HG02970 (cell line): ENCODE measurements around the gene ZC3H13.

Experiments used
- ATAC-seq: cut with Tn5 transposase; IDR thresholded peaks from one replicate; pipeline ENCODE4 v1.9.1; 2021; ENCODE audit warnings: mild to moderate bottlenecking, moderate library complexity, moderate number of reproducible peaks; ENCODE audit not compliant: unreplicated experiment, low FRiP score

Gene ZC3H13

GRCh38 chr13:46052319-46053161 is at the start of gene ZC3H13:
Gene ZC3H13, minus strand, starts transcription at chr13:46052746. Its CDS starts 7,239 bp downstream, at chr13:46045507.
- peak; percentile 96 for ATAC-seq

GRCh38 chr13:46102255-46102605 is 49.7 kb upstream of the ZC3H13 start:
- ATAC-seq, result no peak

GRCh38 chr13:46101484-46102254 is 49.1 kb upstream of the ZC3H13 start:
- ATAC-seq, result no peak

GRCh38 chr13:46101002-46101401 is 48.5 kb upstream of the ZC3H13 start:
- ATAC-seq, result no peak

GRCh38 chr13:46100191-46100815 is 47.8 kb upstream of the ZC3H13 start:
- ATAC-seq, result no peak

- no peak for ATAC-seq
Observed at GRCh38 chr13:46097663-46098062, 45.1 kb upstream of the ZC3H13 start.

- no peak for ATAC-seq
Observed at GRCh38 chr13:46097015-46097414, 44.5 kb upstream of the ZC3H13 start.

GRCh38 chr13:46094478-46094877 is 41.9 kb upstream of the ZC3H13 start:
- no peak for ATAC-seq

GRCh38 chr13:46088821-46089562 is 36.4 kb upstream of the ZC3H13 start:
- no peak for ATAC-seq

- no peak for ATAC-seq
Observed at GRCh38 chr13:46087481-46087880, 34.9 kb upstream of the ZC3H13 start.

GRCh38 chr13:46086985-46087384 is 34.4 kb upstream of the ZC3H13 start:
- no peak for ATAC-seq

- no peak for ATAC-seq
Observed at GRCh38 chr13:46086421-46086922, 33.9 kb upstream of the ZC3H13 start.

- no peak for ATAC-seq
Observed at GRCh38 chr13:46085737-46086136, 33.2 kb upstream of the ZC3H13 start.

- no peak for ATAC-seq
Observed at GRCh38 chr13:46082324-46082723, 29.8 kb upstream of the ZC3H13 start.

GRCh38 chr13:46079770-46080169 is 27.2 kb upstream of the ZC3H13 start:
- ATAC-seq, result no peak

- no peak for ATAC-seq
Observed at GRCh38 chr13:46077265-46077664, 24.7 kb upstream of the ZC3H13 start.

GRCh38 chr13:46076827-46077226 is 24.3 kb upstream of the ZC3H13 start:
- no peak for ATAC-seq

GRCh38 chr13:46075811-46076210 is 23.3 kb upstream of the ZC3H13 start:
- ATAC-seq, result no peak

- no peak for ATAC-seq
Observed at GRCh38 chr13:46071590-46072249, 19.2 kb upstream of the ZC3H13 start.

- ATAC-seq, result no peak
Observed at GRCh38 chr13:46063292-46063691, 10.7 kb upstream of the ZC3H13 start.
